SU-DHL-6 (cell line): ENCODE measurements around the gene TAMM41.

Experiments used
- H2AFZ ChIP-seq: fragments of 200-600 bp; sonication (generic); 2 replicates; pipeline ENCODE4 v1.6.1; 2014; ENCODE audit warnings: low read depth, mild to moderate bottlenecking, moderate library complexity, mixed read lengths, antibody characterized with exemption, low read length; ENCODE audit not compliant: severe bottlenecking
- H3F3A ChIP-seq: fragments of 200-600 bp; shearing (Covaris generic); 2 replicates; pipeline ENCODE4 v1.6.0; 2016; ENCODE audit warnings: antibody characterized with exemption, mild to moderate bottlenecking; ENCODE audit not compliant: insufficient read depth
- H3K27ac ChIP-seq: fragments of 200-600 bp; sonication (generic); 2 replicates; pipeline ENCODE4 v1.5.1; 2016; ENCODE audit warnings: low read depth, mild to moderate bottlenecking, low read length, moderate library complexity, mixed read lengths
- H3K27me3 ChIP-seq: fragments of 200-600 bp; sonication (generic), shearing (Covaris generic); 2 replicates; pipeline ENCODE4 v1.6.0; 2014; ENCODE audit warnings: mild to moderate bottlenecking, low read length
- H3K36me3 ChIP-seq: fragments of 200-600 bp; sonication (generic); 2 replicates; pipeline ENCODE4 v1.6.1; 2014; ENCODE audit warnings: mild to moderate bottlenecking, low read length, mixed read lengths
- H3K4me2 ChIP-seq: fragments of 300-600, 200-600 bp; shearing (Covaris generic), sonication (generic); 2 replicates; pipeline ENCODE4 v1.6.0; 2014; ENCODE audit warnings: low read length, low read depth, mild to moderate bottlenecking; ENCODE audit not compliant: poor library complexity, severe bottlenecking
- H3K4me3 ChIP-seq: fragments of 200-600 bp; sonication (generic); 2 replicates; pipeline ENCODE4 v1.5.1; 2014; ENCODE audit warnings: antibody characterized with exemption, low read length, mild to moderate bottlenecking, mixed read lengths; ENCODE audit not compliant: insufficient read depth, poor library complexity, severe bottlenecking
- H3K79me2 ChIP-seq: fragments of 200-600 bp; sonication (generic); 2 replicates; pipeline ENCODE4 v1.6.1; 2014; ENCODE audit warnings: mild to moderate bottlenecking, low read length, moderate library complexity; ENCODE audit not compliant: insufficient read depth
- H3K9ac ChIP-seq: fragments of 200-600 bp; sonication (generic); 2 replicates; pipeline ENCODE4 v1.7.0; 2014; ENCODE audit warnings: mild to moderate bottlenecking, low read length
- H3K9me2 ChIP-seq: fragments of 200-600 bp; sonication (generic); replicated peaks from 2 replicates; pipeline ENCODE4 v1.6.1; 2014; ENCODE audit warnings: low read length; ENCODE audit not compliant: insufficient read depth
- H3K9me3 ChIP-seq: fragments of 200-600 bp; sonication (generic); 2 replicates; pipeline ENCODE4 v1.6.1; 2014; ENCODE audit warnings: low read length, mixed read lengths; ENCODE audit not compliant: insufficient read depth
- H4K20me1 ChIP-seq: fragments of 200-600 bp; sonication (generic); 2 replicates; pipeline ENCODE4 v1.6.1; 2014; ENCODE audit warnings: low read depth, mild to moderate bottlenecking, antibody characterized with exemption, low read length, moderate library complexity, mixed read lengths
- CTCF ChIP-seq: fragments of 200-600 bp; sonication (generic); IDR thresholded peaks from one replicate; pipeline ENCODE4 v1.5.1; 2017; ENCODE audit warnings: antibody characterized with exemption, mild to moderate bottlenecking, low read length, moderate library complexity; ENCODE audit not compliant: insufficient read depth, poor library complexity, severe bottlenecking
- EZH2phosphoT487 ChIP-seq: fragments of 200-600 bp; sonication (generic), shearing (Covaris generic); conservative IDR thresholded peaks from 2 replicates; pipeline ENCODE4 v1.6.1; 2018; ENCODE audit warnings: mild to moderate bottlenecking, antibody characterized with exemption, low read length, moderate library complexity, mixed read lengths

The TAMM41 gene

DNA sequence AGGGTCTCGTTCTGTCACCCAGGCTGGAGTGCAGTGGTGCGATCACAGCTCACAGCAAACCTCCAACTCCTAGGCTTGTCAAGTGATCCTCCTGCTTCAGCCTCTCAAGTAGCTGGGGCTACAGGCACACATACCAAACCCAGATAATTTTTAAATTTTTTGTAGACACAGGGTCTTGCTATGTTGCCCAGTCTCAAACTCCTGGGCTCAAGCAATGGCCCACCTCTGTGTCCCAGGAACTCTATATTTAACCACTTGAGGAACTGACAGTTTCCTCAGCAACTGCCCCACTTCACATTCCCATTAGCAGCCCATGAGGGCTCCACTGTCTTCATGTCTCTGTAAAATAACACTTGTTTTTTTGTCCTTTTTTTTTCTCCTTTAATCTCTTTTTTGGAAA is 68.4 kb downstream of the TAMM41 start:
- Histone ChIP-seq H3K9ac (no peak overlapping the region), H2AFZ (no peak overlapping the region), H3K4me3 (no peak overlapping the region), H3F3A (no peaks in the 10 kb centered on the region), H3K9me3 (no peaks in the 10 kb centered on the region), H3K9me2 (no peaks in the 10 kb centered on the region), H3K36me3 (no peaks in the 10 kb centered on the region), H4K20me1 (no peaks in the 10 kb centered on the region), H3K79me2 (no peaks in the 10 kb centered on the region), H3K27me3 (no peaks in the 10 kb centered on the region), H3K27ac (no peak overlapping the region), H3K4me2 (no peak overlapping the region)
- TF ChIP-seq CTCF = no peak
- no peak for TF ChIP-seq EZH2phosphoT487

GRCh38 chr3:11776346-11776745 is 70.3 kb downstream of the TAMM41 start:
- H3K9ac ChIP-seq = no peak overlapping the region
- no peak overlapping the region for H3K4me3 ChIP-seq
- H3K9me2 ChIP-seq = no peaks in the 10 kb centered on the region
- no peaks in the 10 kb centered on the region for H3K79me2 ChIP-seq
- no peaks in the 10 kb centered on the region for H3K9me3 ChIP-seq
- no peak overlapping the region for H3K27ac ChIP-seq
- no peak overlapping the region for H2AFZ ChIP-seq
- TF ChIP-seq CTCF = no peak
- TF ChIP-seq EZH2phosphoT487 = no peak
- no peaks in the 10 kb centered on the region for H3K27me3 ChIP-seq
- no peaks in the 10 kb centered on the region for H3F3A ChIP-seq
- no peaks in the 10 kb centered on the region for H4K20me1 ChIP-seq
- H3K4me2 ChIP-seq = no peak overlapping the region
- no peaks in the 10 kb centered on the region for H3K36me3 ChIP-seq

GRCh38 chr3:11775493-11775892 is 71.2 kb downstream of the TAMM41 start:
- H3K36me3 ChIP-seq = no peaks in the 10 kb centered on the region
- no peaks in the 10 kb centered on the region for H3K9me3 ChIP-seq
- H3K4me3 ChIP-seq = no peak overlapping the region
- no peaks in the 10 kb centered on the region for H3K9me2 ChIP-seq
- no peak overlapping the region for H3K9ac ChIP-seq
- no peaks in the 10 kb centered on the region for H4K20me1 ChIP-seq
- H3F3A ChIP-seq = no peaks in the 10 kb centered on the region
- TF ChIP-seq CTCF (no peak), EZH2phosphoT487 (no peak)
- H3K4me2 ChIP-seq = no peak overlapping the region
- no peaks in the 10 kb centered on the region for H3K79me2 ChIP-seq
- no peak overlapping the region for H2AFZ ChIP-seq
- no peaks in the 10 kb centered on the region for H3K27me3 ChIP-seq
- H3K27ac ChIP-seq = no peak overlapping the region
